Measurements from ENCODE around the gene TENM4.

Gene TENM4

DNA sequence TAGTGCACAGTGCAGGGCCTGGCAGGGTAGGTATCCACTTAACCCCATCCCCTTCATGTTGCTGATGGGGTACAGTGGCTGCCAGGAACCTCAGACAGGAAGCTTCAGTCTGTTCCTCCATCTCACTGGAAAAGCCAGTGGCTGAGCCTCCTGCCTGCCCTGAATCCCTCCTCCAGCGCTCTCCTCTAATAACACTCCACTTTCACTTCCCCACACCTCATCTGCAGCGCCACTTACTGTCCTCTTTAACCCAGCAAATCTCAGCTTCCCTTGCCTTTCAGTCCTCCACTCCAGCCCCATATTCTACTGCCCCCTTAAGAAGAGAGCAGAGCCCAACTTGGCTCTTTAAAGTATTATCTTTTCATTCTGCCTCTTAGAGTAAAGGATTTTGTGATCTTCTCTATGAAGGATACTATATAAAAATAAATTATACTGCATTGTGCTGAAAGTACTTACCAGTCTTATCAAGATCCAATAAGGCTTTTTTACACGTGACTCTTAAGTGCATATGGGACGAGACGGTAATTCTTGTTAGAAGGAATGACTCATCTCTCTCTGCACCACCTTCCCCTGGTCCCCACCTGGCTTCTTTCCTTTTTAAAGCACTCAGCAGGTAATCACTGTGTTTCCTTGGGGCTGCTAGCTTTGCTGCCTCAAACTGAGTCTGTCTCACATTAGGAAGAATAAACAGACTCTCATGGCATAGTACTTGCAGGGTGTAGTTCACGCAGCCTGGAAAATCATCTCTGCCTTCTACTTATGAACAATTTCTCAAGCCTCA is 628.1 kb downstream of the TENM4 start:
- TF ChIP-seq, protein P1, sequence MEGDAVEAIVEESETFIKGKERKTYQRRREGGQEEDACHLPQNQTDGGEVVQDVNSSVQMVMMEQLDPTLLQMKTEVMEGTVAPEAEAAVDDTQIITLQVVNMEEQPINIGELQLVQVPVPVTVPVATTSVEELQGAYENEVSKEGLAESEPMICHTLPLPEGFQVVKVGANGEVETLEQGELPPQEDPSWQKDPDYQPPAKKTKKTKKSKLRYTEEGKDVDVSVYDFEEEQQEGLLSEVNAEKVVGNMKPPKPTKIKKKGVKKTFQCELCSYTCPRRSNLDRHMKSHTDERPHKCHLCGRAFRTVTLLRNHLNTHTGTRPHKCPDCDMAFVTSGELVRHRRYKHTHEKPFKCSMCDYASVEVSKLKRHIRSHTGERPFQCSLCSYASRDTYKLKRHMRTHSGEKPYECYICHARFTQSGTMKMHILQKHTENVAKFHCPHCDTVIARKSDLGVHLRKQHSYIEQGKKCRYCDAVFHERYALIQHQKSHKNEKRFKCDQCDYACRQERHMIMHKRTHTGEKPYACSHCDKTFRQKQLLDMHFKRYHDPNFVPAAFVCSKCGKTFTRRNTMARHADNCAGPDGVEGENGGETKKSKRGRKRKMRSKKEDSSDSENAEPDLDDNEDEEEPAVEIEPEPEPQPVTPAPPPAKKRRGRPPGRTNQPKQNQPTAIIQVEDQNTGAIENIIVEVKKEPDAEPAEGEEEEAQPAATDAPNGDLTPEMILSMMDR (IDR thresholded peaks at IDR 0.05; ENCODE audit: extremely low read depth, missing control alignments), result no peak
- DNase-seq (ENCODE audit: low spot score), result no peak

DNA sequence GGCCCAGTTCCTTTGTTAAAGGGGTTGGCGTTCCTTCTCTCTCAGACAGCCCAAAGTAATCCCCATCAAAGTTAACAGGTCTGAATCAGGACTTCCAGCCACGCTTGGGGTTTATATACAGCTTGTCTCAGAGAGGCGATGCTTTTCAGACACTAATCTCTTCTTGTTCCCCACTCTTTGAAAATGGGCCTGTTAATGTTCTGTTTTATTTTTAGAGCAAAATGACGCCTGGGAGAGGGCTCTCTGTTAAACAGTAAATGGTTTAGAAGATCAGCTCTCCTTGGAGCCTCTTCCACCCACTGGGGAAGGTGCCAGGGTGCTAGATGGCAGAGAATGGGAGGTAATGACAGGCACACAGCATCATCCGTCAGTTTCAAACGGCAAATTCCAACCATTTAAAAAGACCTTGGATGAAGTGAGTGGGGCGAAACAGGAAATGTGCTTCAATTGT is 630.2 kb downstream of the TENM4 start:
- TF ChIP-seq, protein P1 (IDR thresholded peaks at IDR 0.05; ENCODE audit: extremely low read depth, missing control alignments), result no peak
- DNase-seq (ENCODE audit: low spot score), result no peak

DNA sequence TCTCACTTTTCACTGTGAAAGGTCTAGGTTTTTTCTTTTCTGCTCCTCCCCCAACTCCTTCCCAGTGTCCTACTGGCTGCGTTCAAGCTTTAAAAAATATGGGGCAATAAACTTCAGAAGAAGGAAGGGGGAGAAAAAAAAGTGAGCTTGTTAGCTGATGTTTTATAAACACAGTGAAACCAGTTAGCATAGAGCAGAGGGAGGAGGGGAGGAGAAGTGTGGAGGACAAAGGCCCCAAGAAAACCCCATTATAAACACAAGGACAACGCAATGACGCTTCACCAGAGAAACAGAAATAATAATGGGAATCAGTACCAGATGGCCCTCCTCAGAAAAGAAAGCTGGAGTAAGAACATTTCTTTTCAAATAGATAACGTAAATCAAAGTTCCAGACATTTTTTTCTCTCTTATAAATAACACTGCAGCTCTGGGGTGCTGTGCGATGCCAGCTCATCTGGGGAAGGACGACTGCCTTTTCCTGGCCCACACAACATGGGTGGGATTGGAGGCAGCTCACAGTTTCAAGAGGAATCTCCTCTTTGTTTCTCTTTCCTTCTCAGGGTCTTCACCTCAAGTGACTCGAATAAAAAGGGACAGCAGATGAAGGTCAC is 630.8 kb downstream of the TENM4 start:
- TF ChIP-seq, protein P1 (IDR thresholded peaks at IDR 0.05; ENCODE audit: extremely low read depth, missing control alignments), result no peak
- DNase-seq (ENCODE audit: low spot score), result no peak

DNA sequence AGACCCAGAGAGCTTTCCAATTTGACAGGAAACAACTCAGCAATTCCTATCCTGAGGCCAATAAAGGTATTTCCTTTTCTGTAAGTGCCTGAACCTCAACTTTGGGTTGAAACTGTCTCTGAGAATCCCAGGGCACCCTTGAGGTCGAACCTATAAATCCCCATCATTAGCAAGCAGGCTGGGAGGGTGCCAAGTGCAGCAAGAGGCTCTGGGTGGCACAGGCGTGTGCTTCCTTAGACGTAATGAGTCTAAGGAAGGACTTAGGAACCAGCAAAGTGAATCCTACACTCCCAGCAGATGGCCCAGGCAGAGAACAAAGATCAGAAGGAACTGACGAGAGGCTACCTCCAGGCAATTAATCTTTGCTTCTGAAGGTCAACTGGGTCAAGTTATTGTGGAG is 631.9 kb downstream of the TENM4 start:
- no peak for DNase-seq (ENCODE audit: low spot score)
- TF ChIP-seq, protein P1 (IDR thresholded peaks at IDR 0.05; ENCODE audit: extremely low read depth, missing control alignments), result no peak

DNA sequence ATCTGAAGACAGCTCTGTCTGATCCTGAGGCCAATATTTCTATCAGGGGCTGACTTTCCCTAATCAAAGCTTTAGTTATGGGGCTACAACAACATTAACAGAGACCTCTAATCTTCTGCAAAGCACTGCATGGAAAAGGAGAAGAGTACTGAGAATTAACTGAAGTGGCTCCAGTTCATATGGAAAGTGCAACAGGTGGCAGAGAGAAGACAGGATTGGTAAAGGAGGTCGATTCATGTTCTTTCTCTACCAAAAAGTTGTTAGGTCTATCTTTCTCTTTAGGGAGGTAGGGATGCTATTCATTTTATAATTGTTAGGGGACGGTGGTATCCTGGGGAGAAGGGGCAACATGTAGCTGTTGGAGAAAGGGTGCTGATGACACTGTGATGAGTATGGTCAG is 633.5 kb downstream of the TENM4 start:
- no peak for DNase-seq (ENCODE audit: low spot score)
- TF ChIP-seq, protein P1 (IDR thresholded peaks at IDR 0.05; ENCODE audit: extremely low read depth, missing control alignments), result no peak

DNA sequence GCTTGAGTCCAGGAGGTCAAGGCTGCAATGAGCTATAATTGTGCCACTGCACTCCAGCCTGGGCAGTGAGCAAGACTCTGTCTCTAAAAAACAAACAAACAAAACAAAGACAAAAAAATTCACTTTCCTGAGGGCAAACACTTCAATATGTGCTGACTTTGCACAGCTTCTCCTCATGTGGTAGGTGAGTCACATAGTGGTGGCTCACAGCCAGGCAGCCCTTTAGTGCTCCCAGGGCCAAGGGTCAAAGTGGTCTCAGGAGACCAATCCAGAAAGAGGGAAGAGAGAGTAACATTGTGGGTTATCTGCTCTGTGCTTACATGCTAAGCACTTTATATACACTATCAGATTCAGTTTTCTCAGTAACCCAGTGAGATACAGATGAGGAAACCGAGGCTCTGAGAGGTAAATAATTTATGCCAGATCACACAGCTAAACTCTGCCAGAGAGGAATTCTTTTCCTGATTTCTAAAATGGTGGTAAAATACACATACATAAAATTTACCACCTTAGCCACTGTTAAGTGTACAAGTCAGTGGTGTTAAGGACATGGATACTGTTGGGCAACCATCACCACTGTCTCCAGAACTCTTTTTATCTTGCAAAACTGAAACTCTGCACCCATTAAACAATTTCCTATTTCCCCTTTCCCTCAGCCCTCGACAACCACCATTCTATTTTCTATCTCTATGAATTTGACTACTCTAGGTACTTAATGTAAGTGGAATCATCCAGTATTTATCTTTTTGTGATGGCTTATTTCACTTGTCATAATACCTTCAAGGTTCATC is 634.4 kb downstream of the TENM4 start:
- TF ChIP-seq, protein P1 (IDR thresholded peaks at IDR 0.05; ENCODE audit: extremely low read depth, missing control alignments), result no peak
- no peak for DNase-seq (ENCODE audit: low spot score)

DNA sequence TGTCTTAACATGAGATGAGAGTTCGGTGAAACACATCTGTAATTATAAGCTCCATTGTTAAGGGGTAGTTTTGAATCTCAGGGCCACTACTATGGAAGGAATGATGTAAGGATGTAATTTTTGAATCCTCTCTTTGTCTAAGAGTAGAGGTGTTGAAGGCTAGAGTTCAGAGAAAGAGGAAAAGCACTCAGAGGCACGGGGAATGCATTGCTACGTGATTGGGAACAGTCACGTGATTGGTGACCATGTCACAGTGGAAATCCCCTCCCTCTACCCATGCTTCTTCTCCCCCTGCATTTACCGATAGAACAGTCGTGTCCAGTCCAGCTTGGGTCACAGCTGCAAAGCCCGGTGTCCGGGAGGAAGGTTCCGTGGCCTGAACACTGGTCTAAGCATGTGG is 635.8 kb downstream of the TENM4 start:
- TF ChIP-seq, protein P1 (IDR thresholded peaks at IDR 0.05; ENCODE audit: extremely low read depth, missing control alignments), result no peak

More for the DNA sequence above, 635.8 kb downstream of the TENM4 start:
- DNase-seq (ENCODE audit: low spot score), result no peak

Data from GM20000 (cell line).